Caco-2 (cell line): ENCODE measurements around the gene EML3. TPM values are rescaled to one million over a fixed set of nuclear protein-coding genes. Genes with fewer than 3 reads are reported as not detected.
"Not testable (repeated sequence)": the region's sequence is repeated elsewhere in the genome, so short reads cannot be mapped to it uniquely, and the experiment has no call there.

Source experiments
- BruUV-seq: library from RNA; stranded (reverse); fragments of 400-500 nt; replicated peaks from 2 replicates; lab custom pipeline; 2021; lab: Mats Ljungman, UMichigan
- CTCF ChIA-PET: fragments of 300-600 bp; sonication (Branson Sonifier 250); formaldehyde crosslinking; loops from one replicate; lab custom pipeline; 2022; ENCODE audit warnings: antibody characterized with exemption; lab: Charles Lee
- POLR2A ChIA-PET: fragments of 300-600 bp; sonication (Branson Sonifier 250); formaldehyde crosslinking; loops from one replicate; lab custom pipeline; 2022; ENCODE audit warnings: antibody characterized with exemption; lab: Charles Lee
- DNase-seq, 2 experiments: peaks; one replicate each; pipeline versions ENCODE4 v3.0.0 to v3.0.0-alpha.2; 2020 to 2022
- H3K27me3 ChIP-seq: replicated peaks from 2 replicates; pipeline ENCODE4 v1.6.0; 2011; ENCODE audit warnings: low read length; ENCODE audit not compliant: control insufficient read depth, insufficient read depth
- H3K36me3 ChIP-seq: 2 replicates; pipeline ENCODE4 v1.5.1; 2011; ENCODE audit warnings: low read length; ENCODE audit not compliant: control insufficient read depth, insufficient read depth
- H3K4me1 ChIP-seq: fragments of 250-450 bp; sonication (Bioruptor Pico); 2 replicates; pipeline ENCODE4 v1.5.1; 2020; ENCODE audit warnings: mild to moderate bottlenecking
- H3K4me3 ChIP-seq: 2 replicates; pipeline ENCODE4 v1.5.1; 2011; ENCODE audit warnings: low read depth, mild to moderate bottlenecking, control low read depth, low read length
- H3K9me3 ChIP-seq: fragments of 250-450 bp; sonication (Bioruptor Pico); 2 replicates; pipeline ENCODE4 v1.5.1; 2020; ENCODE audit warnings: mild to moderate bottlenecking, moderate library complexity
- H3K27ac Mint-ChIP-seq: one replicate; pipeline ENCODE4 v1.8.0; 2022; ENCODE audit warnings: mixed read lengths; ENCODE audit not compliant: unreplicated experiment
- H3K27me3 Mint-ChIP-seq: one replicate; pipeline ENCODE4 v1.8.0; 2022; ENCODE audit warnings: mixed read lengths; ENCODE audit not compliant: insufficient read depth, unreplicated experiment
- H3K36me3 Mint-ChIP-seq: one replicate; pipeline ENCODE4 v1.8.0; 2022; ENCODE audit warnings: mild to moderate bottlenecking, mixed read lengths; ENCODE audit not compliant: insufficient read depth, unreplicated experiment
- H3K4me1 Mint-ChIP-seq: one replicate; pipeline ENCODE4 v1.8.0; 2022; ENCODE audit warnings: low read depth, mixed read lengths; ENCODE audit not compliant: unreplicated experiment
- H3K4me3 Mint-ChIP-seq: one replicate; pipeline ENCODE4 v1.8.0; 2022; ENCODE audit warnings: mild to moderate bottlenecking, moderate library complexity, mixed read lengths; ENCODE audit not compliant: unreplicated experiment
- H3K9me3 Mint-ChIP-seq: one replicate; pipeline ENCODE4 v1.8.0; 2022; ENCODE audit warnings: mixed read lengths; ENCODE audit not compliant: unreplicated experiment
- CTCF ChIP-seq, 2 experiments: fragments of 200-600 bp in 1 of 2; IDR thresholded peaks; 1 replicate in 1 of 2; 2 replicates in 1 of 2; pipeline versions ENCODE4 v1.5.1 to v1.8.0; 2011 to 2022; ENCODE audit warnings: antibody characterized with exemption in 1 of 2, control low read depth in 1 of 2, inconsistent platforms in 1 of 2, low read depth in 1 of 2, low read length in 1 of 2, mild to moderate bottlenecking in 1 of 2, moderate library complexity in 1 of 2; ENCODE audit not compliant: insufficient read depth in 1 of 2, severe bottlenecking in 1 of 2, unreplicated experiment in 1 of 2
- intact Hi-C: fragments of 100-400 bp; cut with micrococcal nuclease; formaldehyde crosslinking; loops from one replicate; pipeline ENCODE4 v1.10.0; 2022; ENCODE audit not compliant: unreplicated experiment
- total RNA-seq: library from RNA; stranded (reverse); gene quantifications from 2 replicates; pipeline ENCODE4 v1.2.3, GENCODE V29; 2022

The EML3 gene
- total RNA-seq, 1 experiment from 2014 or later: 61.2 TPM

GRCh38 chr11:62654297-62654696, 41.7 kb upstream of the EML3 start:
- Mint-ChIP-seq H3K4me1 (peaks cover 7% of the 10 kb centered on the region), H3K4me3 (peak overlapping the region; percentile 54), H3K27ac (no peak overlapping the region), H3K27me3 (no peaks in the 10 kb centered on the region), H3K36me3 (peaks cover 38% of the 10 kb centered on the region), H3K9me3 (no peaks in the 10 kb centered on the region)
- intact Hi-C loops: no loop called here
- DNase-seq: no peak
- H3K36me3 ChIP-seq: peaks cover under 1% of the 10 kb centered on the region; the same call in 1 of the 2 replicates
- no peak overlapping the region for H3K4me3 ChIP-seq
- peaks cover 8% of the 10 kb centered on the region; the same call in 1 of the 2 replicates for H3K4me1 ChIP-seq
- CTCF ChIA-PET: no interaction called here
- H3K9me3 ChIP-seq: no peaks in the 10 kb centered on the region
- TF ChIP-seq CTCF (IDR thresholded peaks at IDR 0.05; ENCODE audit: insufficient read depth in 1 of 2, low read depth in 1 of 2, low read length in 1 of 2, severe bottlenecking in 1 of 2, unreplicated experiment in 1 of 2): no peak
- POLR2A ChIA-PET: no interaction called here
- H3K27me3 ChIP-seq: no peaks in the 10 kb centered on the region
- no TSS peak for BruUV-seq

- CTCF ChIA-PET: interaction anchor here (0.9 to 1.0 kb wide), 2 partner anchors 13 to 31 kb away, joined by 4 to 6 read pairs; partner anchors contain the start of genes B3GAT3, C11orf98 and CSKMT
- TF ChIP-seq CTCF (IDR thresholded peaks at IDR 0.05; ENCODE audit: insufficient read depth in 1 of 2, low read depth in 1 of 2, low read length in 1 of 2, severe bottlenecking in 1 of 2, unreplicated experiment in 1 of 2): no peak
- H3K9me3 Mint-ChIP-seq: no peaks in the 10 kb centered on the region
- intact Hi-C loops: loop anchor here (1.0 kb wide), 1 partner anchor 12 kb away; no protein-coding TSS in a partner anchor
- Histone ChIP-seq H3K36me3 (peaks cover 2% of the 10 kb centered on the region; the same call in 1 of the 2 replicates), H3K9me3 (no peaks in the 10 kb centered on the region), H3K27me3 (no peaks in the 10 kb centered on the region), H3K4me3 (peak overlapping the region; percentile 80), H3K4me1 (peaks cover 10% of the 10 kb centered on the region; the same call in 1 of the 2 replicates)
- DNase-seq: no peak
- POLR2A ChIA-PET: interaction anchor here (0.7 to 1.4 kb wide), 11 partner anchors 11 to 172 kb away, joined by 3 to 56 read pairs (median 5); partner anchors contain the start of genes B3GAT3, C11orf98, CSKMT and HNRNPUL2
- H3K36me3 Mint-ChIP-seq: peaks cover 41% of the 10 kb centered on the region
- TSS peak; percentile 70 for BruUV-seq
- H3K27me3 Mint-ChIP-seq: no peaks in the 10 kb centered on the region
- peak overlapping the region; percentile 75 for H3K4me3 Mint-ChIP-seq
- H3K27ac Mint-ChIP-seq: peak overlapping the region; percentile 95
- peaks cover 7% of the 10 kb centered on the region for H3K4me1 Mint-ChIP-seq
These were observed 39.8 kb upstream of the EML3 start for GRCh38 chr11:62652161-62653006.

- POLR2A ChIA-PET: interaction anchor here (1.0 kb wide), 1 partner anchor 14 kb away, joined by 3 read pairs; no protein-coding TSS in a partner anchor
- H3K36me3 Mint-ChIP-seq: peaks cover 50% of the 10 kb centered on the region
- H3K4me1 Mint-ChIP-seq, H3K4me3 Mint-ChIP-seq, DNase-seq, H3K27me3 ChIP-seq, BruUV-seq, H3K36me3 ChIP-seq, H3K27ac Mint-ChIP-seq, intact Hi-C loops, H3K4me3 ChIP-seq, H3K27me3 Mint-ChIP-seq, H3K9me3 ChIP-seq, H3K9me3 Mint-ChIP-seq: not testable (repeated sequence)
- CTCF ChIA-PET: interaction anchor here (1.0 kb wide), 1 partner anchor 14 kb away, joined by 4 read pairs; the partner anchor contains the start of gene C11orf98
- peaks cover 16% of the 10 kb centered on the region for H3K4me1 ChIP-seq
These were observed 37.7 kb upstream of the EML3 start for GRCh38 chr11:62650283-62650682.
